Uterus (tissue), 2 donors: ENCODE results near the gene WBP2.

ENCODE experiments used
- CTCF ChIP-seq, 4 experiments: fragments of 200-600 bp in 2 of 4; fragments of 450-650 bp in 2 of 4; sonication (generic) in 2 of 4; IDR thresholded peaks; one replicate each; pipeline ENCODE4 v1.5.1; 2016 to 2019; ENCODE audit warnings: antibody characterized with exemption in 4 of 4, mild to moderate bottlenecking in 2 of 4, moderate library complexity in 1 of 4
- POLR2A ChIP-seq, 2 donors: fragments of 450-650 bp; IDR thresholded peaks; one replicate each; pipeline ENCODE4 v1.6.1; 2016; ENCODE audit warnings: antibody characterized with exemption in 2 of 2, mild to moderate bottlenecking in 1 of 2, moderate library complexity in 1 of 2

- TF ChIP-seq CTCF (IDR thresholded peaks at IDR 0.05) (no peak), POLR2A (IDR thresholded peaks at IDR 0.05) (no peak)
Observed at GRCh38 chr17:75881678-75882454, 26.7 kb upstream of the WBP2 start.
